ENCODE data around the gene DOCK11. TPM values are rescaled to one million over a fixed set of nuclear protein-coding genes. Genes with fewer than 3 reads are reported as not detected.

Gene DOCK11
- polyA plus RNA-seq, 1 of the 3 experiments (the other 2 are of a cell fraction): 34.8 TPM

DNA sequence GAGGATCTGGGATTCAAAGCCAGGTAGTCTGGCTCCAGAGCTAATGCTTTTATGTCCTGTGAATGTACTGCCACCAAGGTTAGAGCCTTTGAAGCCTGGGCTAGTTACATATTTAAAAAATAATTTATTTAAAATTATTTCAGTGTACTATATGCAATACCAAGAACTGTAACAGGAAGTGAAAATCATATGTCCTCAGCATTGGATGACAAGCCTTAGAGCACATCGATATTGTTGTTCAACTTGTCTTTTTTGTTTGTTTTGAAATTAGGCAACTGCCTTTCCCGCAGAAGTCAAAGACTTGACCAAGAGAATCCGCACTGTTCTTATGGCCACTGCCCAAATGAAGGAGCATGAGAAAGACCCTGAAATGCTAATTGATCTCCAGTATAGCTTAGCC, 158.7 kb downstream of the DOCK11 start:
- Histone ChIP-seq H3K27ac (ENCODE audit: low read depth in 2 of 2, low read length in 1 of 2) (no peak overlapping the region), H3K4me2 (no peak overlapping the region), H3K4me1 (ENCODE audit: control insufficient read depth in 1 of 2, insufficient read depth in 2 of 2, low read depth in 1 of 2, low read length in 1 of 2) (no peaks in the 10 kb centered on the region), H3K9me2 (no peaks in the 10 kb centered on the region), H3K4me3 (ENCODE audit: low read depth in 2 of 2, low read length in 1 of 2) (no peak overlapping the region), H3K79me2 (ENCODE audit: insufficient read depth) (no peaks in the 10 kb centered on the region), H2AFZ (ENCODE audit: low read depth) (no peak overlapping the region), H3K9ac (no peak overlapping the region), H3K9me3 (no peaks in the 10 kb centered on the region), H3K27me3 (ENCODE audit: insufficient read depth) (no peaks in the 10 kb centered on the region), H4K20me1 (ENCODE audit: insufficient read depth) (no peaks in the 10 kb centered on the region), H3K36me3 (replicated peaks in 1 of 2; ENCODE audit: control insufficient read depth in 1 of 2, insufficient read depth in 2 of 2, low read length in 1 of 2) (peaks cover 14 to 32% of the 10 kb centered on the region in 2 experiments), H3F3A (replicated peaks; ENCODE audit: insufficient read depth) (no peaks in the 10 kb centered on the region)
- WGBS (ENCODE audit: low lambda C conversion rate): 47% methylated on average over 3 of the region's 3 CpGs
- POLR2A ChIA-PET: no interaction called here
- TF ChIP-seq, protein P1, sequence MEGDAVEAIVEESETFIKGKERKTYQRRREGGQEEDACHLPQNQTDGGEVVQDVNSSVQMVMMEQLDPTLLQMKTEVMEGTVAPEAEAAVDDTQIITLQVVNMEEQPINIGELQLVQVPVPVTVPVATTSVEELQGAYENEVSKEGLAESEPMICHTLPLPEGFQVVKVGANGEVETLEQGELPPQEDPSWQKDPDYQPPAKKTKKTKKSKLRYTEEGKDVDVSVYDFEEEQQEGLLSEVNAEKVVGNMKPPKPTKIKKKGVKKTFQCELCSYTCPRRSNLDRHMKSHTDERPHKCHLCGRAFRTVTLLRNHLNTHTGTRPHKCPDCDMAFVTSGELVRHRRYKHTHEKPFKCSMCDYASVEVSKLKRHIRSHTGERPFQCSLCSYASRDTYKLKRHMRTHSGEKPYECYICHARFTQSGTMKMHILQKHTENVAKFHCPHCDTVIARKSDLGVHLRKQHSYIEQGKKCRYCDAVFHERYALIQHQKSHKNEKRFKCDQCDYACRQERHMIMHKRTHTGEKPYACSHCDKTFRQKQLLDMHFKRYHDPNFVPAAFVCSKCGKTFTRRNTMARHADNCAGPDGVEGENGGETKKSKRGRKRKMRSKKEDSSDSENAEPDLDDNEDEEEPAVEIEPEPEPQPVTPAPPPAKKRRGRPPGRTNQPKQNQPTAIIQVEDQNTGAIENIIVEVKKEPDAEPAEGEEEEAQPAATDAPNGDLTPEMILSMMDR (IDR thresholded peaks at IDR 0.05): no peak
- TF ChIP-seq NFIC (IDR thresholded peaks at IDR 0.05; ENCODE audit: borderline replicate concordance): no peak
- no peak for TF ChIP-seq TEAD4 (IDR thresholded peaks at IDR 0.05; ENCODE audit: borderline replicate concordance, insufficient read depth)
- no peak for TF ChIP-seq MXI1 (IDR thresholded peaks at IDR 0.05; ENCODE audit: low read depth, low read length)
- TF ChIP-seq RAD21 (IDR thresholded peaks at IDR 0.05; ENCODE audit: low read length): no peak
- TF ChIP-seq, protein P2, sequence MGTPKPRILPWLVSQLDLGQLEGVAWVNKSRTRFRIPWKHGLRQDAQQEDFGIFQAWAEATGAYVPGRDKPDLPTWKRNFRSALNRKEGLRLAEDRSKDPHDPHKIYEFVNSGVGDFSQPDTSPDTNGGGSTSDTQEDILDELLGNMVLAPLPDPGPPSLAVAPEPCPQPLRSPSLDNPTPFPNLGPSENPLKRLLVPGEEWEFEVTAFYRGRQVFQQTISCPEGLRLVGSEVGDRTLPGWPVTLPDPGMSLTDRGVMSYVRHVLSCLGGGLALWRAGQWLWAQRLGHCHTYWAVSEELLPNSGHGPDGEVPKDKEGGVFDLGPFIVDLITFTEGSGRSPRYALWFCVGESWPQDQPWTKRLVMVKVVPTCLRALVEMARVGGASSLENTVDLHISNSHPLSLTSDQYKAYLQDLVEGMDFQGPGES (IDR thresholded peaks at IDR 0.05; ENCODE audit: low read depth, low read length): no peak
- no peak for TF ChIP-seq TAF1 (IDR thresholded peaks at IDR 0.05; ENCODE audit: borderline replicate concordance, low read depth, low read length)
- no peak for TF ChIP-seq POLR2AphosphoS5 (IDR thresholded peaks at IDR 0.05; ENCODE audit: low read depth, low read length)
- TF ChIP-seq FOXM1 (IDR thresholded peaks at IDR 0.05; ENCODE audit: low read depth): no peak
- TF ChIP-seq TCF12 (IDR thresholded peaks at IDR 0.05): no peak
- no peak for TF ChIP-seq GABPA (IDR thresholded peaks at IDR 0.05; ENCODE audit: low read depth)
- TF ChIP-seq, protein P3, sequence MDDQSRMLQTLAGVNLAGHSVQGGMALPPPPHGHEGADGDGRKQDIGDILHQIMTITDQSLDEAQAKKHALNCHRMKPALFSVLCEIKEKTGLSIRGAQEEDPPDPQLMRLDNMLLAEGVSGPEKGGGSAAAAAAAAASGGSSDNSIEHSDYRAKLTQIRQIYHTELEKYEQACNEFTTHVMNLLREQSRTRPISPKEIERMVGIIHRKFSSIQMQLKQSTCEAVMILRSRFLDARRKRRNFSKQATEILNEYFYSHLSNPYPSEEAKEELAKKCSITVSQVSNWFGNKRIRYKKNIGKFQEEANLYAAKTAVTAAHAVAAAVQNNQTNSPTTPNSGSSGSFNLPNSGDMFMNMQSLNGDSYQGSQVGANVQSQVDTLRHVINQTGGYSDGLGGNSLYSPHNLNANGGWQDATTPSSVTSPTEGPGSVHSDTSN (IDR thresholded peaks at IDR 0.05): no peak
- no peak for TF ChIP-seq CHD2 (IDR thresholded peaks at IDR 0.05; ENCODE audit: low read length, partially characterized antibody)
- TF ChIP-seq SIN3A (IDR thresholded peaks at IDR 0.05; ENCODE audit: borderline replicate concordance, low read depth, low read length): no peak
- DNase-seq: no peak
- CTCF ChIA-PET: interaction anchor here (0.6 kb wide), 1 partner anchor 157 kb away, joined by 3 read pairs; no protein-coding TSS in a partner anchor
